ENCODE measurements around the gene PHAF1. TPM values are rescaled to one million over a fixed set of nuclear protein-coding genes. Genes with fewer than 3 reads are reported as not detected.

PHAF1 gene
- total RNA-seq, 4 donors from 2014 or later: 23.3 to 63.4 (median 48.9) TPM

DNA sequence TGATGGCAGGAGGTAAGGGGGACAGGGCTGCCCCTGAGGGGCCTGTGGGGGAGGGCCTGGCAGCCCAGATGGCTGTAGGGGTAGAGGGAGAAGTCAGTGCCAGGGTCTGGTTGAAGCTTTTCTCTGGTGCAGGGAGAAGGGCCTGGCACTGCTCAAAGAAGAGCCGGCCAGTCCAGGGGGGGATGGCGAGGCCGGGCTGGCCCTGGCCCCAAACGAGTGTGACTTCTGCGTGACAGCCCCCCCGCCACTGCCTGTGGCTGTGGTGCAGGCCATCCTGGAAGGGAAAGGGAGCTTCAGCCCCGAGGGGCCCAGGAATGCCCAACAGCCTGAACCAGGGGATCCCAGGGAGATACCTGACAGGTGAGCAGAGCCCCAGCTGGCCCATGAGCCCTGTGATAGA is 57.8 kb downstream of the PHAF1 start:
- no peaks in the 10 kb centered on the region for H3K36me3 ChIP-seq
- intact Hi-C loops (cut with DNase I; ENCODE audit: low total_unique reads): no loop called here
- DNase-seq (no peak), ATAC-seq (no peak)
- peaks cover 59 to 61% of the 10 kb centered on the region in 2 donors for H3K4me1 ChIP-seq
- no peaks in the 10 kb centered on the region for H3K9me3 ChIP-seq
- H3K4me3 ChIP-seq: no peak overlapping the region
- no peak for TF ChIP-seq POLR2A (IDR thresholded peaks at IDR 0.05)
- TF ChIP-seq, protein P1, sequence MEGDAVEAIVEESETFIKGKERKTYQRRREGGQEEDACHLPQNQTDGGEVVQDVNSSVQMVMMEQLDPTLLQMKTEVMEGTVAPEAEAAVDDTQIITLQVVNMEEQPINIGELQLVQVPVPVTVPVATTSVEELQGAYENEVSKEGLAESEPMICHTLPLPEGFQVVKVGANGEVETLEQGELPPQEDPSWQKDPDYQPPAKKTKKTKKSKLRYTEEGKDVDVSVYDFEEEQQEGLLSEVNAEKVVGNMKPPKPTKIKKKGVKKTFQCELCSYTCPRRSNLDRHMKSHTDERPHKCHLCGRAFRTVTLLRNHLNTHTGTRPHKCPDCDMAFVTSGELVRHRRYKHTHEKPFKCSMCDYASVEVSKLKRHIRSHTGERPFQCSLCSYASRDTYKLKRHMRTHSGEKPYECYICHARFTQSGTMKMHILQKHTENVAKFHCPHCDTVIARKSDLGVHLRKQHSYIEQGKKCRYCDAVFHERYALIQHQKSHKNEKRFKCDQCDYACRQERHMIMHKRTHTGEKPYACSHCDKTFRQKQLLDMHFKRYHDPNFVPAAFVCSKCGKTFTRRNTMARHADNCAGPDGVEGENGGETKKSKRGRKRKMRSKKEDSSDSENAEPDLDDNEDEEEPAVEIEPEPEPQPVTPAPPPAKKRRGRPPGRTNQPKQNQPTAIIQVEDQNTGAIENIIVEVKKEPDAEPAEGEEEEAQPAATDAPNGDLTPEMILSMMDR (IDR thresholded peaks at IDR 0.05 in 4 of 5, conservative IDR thresholded peaks at IDR 0.05 in 1 of 5): no peak
- peak overlapping the region; percentile 43 to 100 (median 95) for H3K27ac ChIP-seq
- H3K27me3 ChIP-seq: no peaks in the 10 kb centered on the region
- in situ Hi-C loops (cut with MboI; ENCODE audit: low sequenced_read_pairs in 4 of 4): no loop called here

GRCh38 chr16:67169011-67169451 is 59.3 kb downstream of the PHAF1 start:
- TF ChIP-seq POLR2A (IDR thresholded peaks at IDR 0.05): no peak
- TF ChIP-seq, protein P1 (IDR thresholded peaks at IDR 0.05 in 4 of 5, conservative IDR thresholded peaks at IDR 0.05 in 1 of 5): no peak
- in situ Hi-C loops (cut with MboI; ENCODE audit: low sequenced_read_pairs in 4 of 4): no loop called here
- H3K4me3 ChIP-seq: peak overlapping the region in 2 of 4 donors; percentile 54 to 78
- intact Hi-C loops (cut with DNase I; ENCODE audit: low total_unique reads): no loop called here
- peak overlapping the region; percentile 94 to 100 (median 96) for H3K27ac ChIP-seq
- no peaks in the 10 kb centered on the region for H3K27me3 ChIP-seq
- H3K4me1 ChIP-seq: peaks cover 53 to 55% of the 10 kb centered on the region in 2 donors
- H3K9me3 ChIP-seq: no peaks in the 10 kb centered on the region
- no peak for ATAC-seq
- no peak for DNase-seq
- no peaks in the 10 kb centered on the region for H3K36me3 ChIP-seq

DNA sequence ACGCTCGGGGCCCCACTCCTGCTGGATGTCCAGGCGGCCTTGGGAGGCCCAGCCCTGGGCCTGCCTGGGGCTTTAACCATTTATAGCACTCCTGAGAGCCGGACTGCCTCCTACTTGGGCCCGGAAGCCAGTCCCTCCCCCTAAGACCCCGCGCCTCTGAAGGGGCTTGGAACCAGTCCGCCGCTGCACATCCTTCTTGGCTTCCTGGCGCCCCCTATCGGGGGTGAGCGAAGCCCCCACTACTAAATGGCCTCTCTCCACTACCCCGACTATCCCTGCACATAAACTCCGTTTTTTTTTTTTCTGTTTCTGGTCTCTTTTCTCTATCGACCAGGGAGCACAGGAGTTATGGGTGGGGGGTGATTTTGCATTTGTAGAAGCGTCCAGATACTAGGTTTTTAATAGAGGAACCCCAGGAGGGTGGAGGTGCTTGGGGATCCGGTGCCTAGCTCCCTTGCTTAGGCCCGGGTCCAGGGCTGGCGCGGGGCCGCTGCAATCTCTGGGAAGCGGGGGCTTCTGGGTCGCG is 60.0 kb downstream of the PHAF1 start:
- in situ Hi-C loops (cut with MboI; ENCODE audit: low sequenced_read_pairs in 4 of 4) (no loop called here), intact Hi-C loops (cut with DNase I; ENCODE audit: low total_unique reads) (loop anchor here (5.0 kb wide), 1 partner anchor 73 kb away; no protein-coding TSS in a partner anchor)
- Histone ChIP-seq H3K4me3 (peak overlapping the region; percentile 54 to 78 (median 66)), H3K27me3 (no peaks in the 10 kb centered on the region), H3K36me3 (no peaks in the 10 kb centered on the region), H3K4me1 (peaks cover 52 to 55% of the 10 kb centered on the region in 2 donors), H3K27ac (peak overlapping the region; percentile 94 to 100 (median 96)), H3K9me3 (no peaks in the 10 kb centered on the region)
- TF ChIP-seq POLR2A (IDR thresholded peaks at IDR 0.05): no peak
- TF ChIP-seq, protein P1 (IDR thresholded peaks at IDR 0.05 in 4 of 5, conservative IDR thresholded peaks at IDR 0.05 in 1 of 5): peak; percentile 26 to 77 (median 66)
- ATAC-seq (peak in 1 of 2 donors; percentile 12), DNase-seq (peak in 1 of 2 donors; percentile 63)

DNA sequence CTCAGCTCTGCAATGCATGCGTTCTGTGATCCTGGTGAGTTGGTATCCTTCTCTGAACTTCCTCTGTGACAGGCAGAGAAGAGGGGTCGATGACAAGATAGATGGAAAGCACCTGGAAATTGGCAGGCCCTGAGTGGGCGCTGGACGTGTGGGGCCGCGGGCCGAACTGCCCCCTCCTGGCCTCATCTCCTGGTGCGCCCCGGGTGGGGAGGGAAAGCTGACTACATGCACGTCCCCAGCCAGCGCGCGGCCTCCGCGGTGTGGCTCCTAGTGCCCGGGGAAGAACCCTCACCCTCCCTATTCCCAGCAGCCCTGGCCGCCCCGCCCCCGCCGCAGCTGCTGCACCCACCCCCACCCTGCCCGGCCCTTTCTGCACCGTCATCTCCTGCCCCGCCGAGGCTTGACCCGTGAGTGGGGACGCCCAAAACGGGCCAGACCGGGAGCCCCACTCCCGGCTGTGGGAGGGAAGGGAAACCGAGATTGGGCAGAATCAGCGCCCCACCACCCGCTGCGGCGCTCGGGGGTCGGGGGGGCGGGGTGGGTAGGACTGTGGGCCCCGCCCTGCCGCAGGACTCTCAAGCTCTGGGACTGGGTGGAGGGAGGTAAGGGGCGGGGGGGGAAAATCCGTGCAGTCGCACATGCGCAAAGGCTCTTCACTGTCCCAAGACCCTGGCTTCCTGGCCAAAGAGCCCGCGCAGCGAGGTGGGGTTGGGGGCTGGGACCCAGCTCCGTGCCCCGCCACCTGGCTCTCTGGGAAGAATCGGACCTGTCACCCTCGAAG is 60.6 kb downstream of the PHAF1 start, which contains the start of gene NOL3:
Gene NOL3 (plus strand): TSS at position 371 of the 781 bp plus-strand sequence.
- in situ Hi-C loops (cut with MboI; ENCODE audit: low sequenced_read_pairs in 4 of 4): no loop called here
- DNase-seq: peak; percentile 83 to 91
- Histone ChIP-seq H3K27me3 (no peaks in the 10 kb centered on the region), H3K4me3 (peak within 1 kb of the TSS; percentile 54 to 78 (median 66)), H3K9me3 (no peaks in the 10 kb centered on the region), H3K4me1 (peaks cover 52 to 55% of the 10 kb centered on the region in 2 donors), H3K36me3 (no peaks in the 10 kb centered on the region), H3K27ac (peak within 1 kb of the TSS; percentile 94 to 100 (median 96))
- ATAC-seq: peak; percentile 62 to 68
- intact Hi-C loops (cut with DNase I; ENCODE audit: low total_unique reads): loop anchor here (5.0 kb wide), 1 partner anchor 72 kb away; no protein-coding TSS in a partner anchor
- peak; percentile 81 to 87 for TF ChIP-seq POLR2A (IDR thresholded peaks at IDR 0.05)
- TF ChIP-seq, protein P1 (IDR thresholded peaks at IDR 0.05 in 4 of 5, conservative IDR thresholded peaks at IDR 0.05 in 1 of 5): no peak

All from gastrocnemius medialis (tissue), 4 donors.